ENCODE measurements around the gene CBX4.

DNA sequence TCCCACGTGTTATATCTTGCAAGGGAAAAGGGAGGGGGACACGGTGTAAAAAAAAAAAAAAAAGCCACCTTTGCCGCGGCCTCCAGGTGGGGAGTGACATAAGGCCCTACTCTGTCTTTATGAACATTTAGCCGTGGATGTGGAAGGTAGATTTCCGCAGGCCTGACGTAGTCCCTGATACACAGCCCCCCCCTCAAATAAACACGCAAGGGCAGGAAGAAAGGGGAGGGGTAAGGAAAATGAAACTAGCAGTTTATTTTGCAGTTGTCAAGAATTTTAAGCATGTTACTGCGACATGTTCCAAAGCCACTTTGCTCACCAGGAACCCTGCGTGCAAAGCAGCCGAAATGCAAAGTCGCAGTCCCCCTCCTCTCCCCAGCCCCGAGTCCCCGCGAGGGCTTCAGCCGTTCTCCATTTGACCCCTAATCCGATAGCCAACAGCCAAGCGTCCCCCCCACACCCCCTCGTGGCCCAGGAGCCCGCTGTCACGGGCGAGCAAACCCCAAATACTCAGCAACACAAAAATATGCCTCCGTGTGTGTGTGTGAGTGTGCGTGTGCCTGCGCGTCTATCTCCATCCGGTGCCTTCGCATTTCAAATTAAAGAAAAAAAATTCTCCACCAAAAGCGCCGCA lies 1.2 kb downstream of the CBX4 start:
- TF ChIP-seq HCFC1 (IDR thresholded peaks at IDR 0.05; ENCODE audit: low read depth, low read length) (no peak), HDAC2 (CRISPR knock-in tag; IDR thresholded peaks at IDR 0.05) (no peak), NCOR1 (IDR thresholded peaks at IDR 0.05; ENCODE audit: borderline replicate concordance, low read length) (no peak), POLR2A (IDR thresholded peaks at IDR 0.05; ENCODE audit: insufficient read depth in 1 of 2, low read depth in 2 of 2, low read length in 2 of 2) (no peak), ARNT (IDR thresholded peaks at IDR 0.05) (no peak)
- TF ChIP-seq, protein P1, sequence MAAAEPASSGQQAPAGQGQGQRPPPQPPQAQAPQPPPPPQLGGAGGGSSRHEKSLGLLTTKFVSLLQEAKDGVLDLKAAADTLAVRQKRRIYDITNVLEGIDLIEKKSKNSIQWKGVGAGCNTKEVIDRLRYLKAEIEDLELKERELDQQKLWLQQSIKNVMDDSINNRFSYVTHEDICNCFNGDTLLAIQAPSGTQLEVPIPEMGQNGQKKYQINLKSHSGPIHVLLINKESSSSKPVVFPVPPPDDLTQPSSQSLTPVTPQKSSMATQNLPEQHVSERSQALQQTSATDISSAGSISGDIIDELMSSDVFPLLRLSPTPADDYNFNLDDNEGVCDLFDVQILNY (CRISPR knock-in tag; conservative IDR thresholded peaks at IDR 0.05) = no peak
- TF ChIP-seq, protein P2, sequence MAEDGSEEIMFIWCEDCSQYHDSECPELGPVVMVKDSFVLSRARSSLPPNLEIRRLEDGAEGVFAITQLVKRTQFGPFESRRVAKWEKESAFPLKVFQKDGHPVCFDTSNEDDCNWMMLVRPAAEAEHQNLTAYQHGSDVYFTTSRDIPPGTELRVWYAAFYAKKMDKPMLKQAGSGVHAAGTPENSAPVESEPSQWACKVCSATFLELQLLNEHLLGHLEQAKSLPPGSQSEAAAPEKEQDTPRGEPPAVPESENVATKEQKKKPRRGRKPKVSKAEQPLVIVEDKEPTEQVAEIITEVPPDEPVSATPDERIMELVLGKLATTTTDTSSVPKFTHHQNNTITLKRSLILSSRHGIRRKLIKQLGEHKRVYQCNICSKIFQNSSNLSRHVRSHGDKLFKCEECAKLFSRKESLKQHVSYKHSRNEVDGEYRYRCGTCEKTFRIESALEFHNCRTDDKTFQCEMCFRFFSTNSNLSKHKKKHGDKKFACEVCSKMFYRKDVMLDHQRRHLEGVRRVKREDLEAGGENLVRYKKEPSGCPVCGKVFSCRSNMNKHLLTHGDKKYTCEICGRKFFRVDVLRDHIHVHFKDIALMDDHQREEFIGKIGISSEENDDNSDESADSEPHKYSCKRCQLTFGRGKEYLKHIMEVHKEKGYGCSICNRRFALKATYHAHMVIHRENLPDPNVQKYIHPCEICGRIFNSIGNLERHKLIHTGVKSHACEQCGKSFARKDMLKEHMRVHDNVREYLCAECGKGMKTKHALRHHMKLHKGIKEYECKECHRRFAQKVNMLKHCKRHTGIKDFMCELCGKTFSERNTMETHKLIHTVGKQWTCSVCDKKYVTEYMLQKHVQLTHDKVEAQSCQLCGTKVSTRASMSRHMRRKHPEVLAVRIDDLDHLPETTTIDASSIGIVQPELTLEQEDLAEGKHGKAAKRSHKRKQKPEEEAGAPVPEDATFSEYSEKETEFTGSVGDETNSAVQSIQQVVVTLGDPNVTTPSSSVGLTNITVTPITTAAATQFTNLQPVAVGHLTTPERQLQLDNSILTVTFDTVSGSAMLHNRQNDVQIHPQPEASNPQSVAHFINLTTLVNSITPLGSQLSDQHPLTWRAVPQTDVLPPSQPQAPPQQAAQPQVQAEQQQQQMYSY (CRISPR knock-in tag; IDR thresholded peaks at IDR 0.05) = no peak
- TF ChIP-seq, protein P3, sequence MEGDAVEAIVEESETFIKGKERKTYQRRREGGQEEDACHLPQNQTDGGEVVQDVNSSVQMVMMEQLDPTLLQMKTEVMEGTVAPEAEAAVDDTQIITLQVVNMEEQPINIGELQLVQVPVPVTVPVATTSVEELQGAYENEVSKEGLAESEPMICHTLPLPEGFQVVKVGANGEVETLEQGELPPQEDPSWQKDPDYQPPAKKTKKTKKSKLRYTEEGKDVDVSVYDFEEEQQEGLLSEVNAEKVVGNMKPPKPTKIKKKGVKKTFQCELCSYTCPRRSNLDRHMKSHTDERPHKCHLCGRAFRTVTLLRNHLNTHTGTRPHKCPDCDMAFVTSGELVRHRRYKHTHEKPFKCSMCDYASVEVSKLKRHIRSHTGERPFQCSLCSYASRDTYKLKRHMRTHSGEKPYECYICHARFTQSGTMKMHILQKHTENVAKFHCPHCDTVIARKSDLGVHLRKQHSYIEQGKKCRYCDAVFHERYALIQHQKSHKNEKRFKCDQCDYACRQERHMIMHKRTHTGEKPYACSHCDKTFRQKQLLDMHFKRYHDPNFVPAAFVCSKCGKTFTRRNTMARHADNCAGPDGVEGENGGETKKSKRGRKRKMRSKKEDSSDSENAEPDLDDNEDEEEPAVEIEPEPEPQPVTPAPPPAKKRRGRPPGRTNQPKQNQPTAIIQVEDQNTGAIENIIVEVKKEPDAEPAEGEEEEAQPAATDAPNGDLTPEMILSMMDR (CRISPR knock-in tag; IDR thresholded peaks at IDR 0.05) = no peak
